ENCODE results near the gene TMEM106B. TPM values are rescaled to one million over a fixed set of nuclear protein-coding genes. Genes with fewer than 3 reads are reported as not detected.

The TMEM106B gene
- total RNA-seq, 1 experiment from 2014 or later = 64.4 TPM

DNA sequence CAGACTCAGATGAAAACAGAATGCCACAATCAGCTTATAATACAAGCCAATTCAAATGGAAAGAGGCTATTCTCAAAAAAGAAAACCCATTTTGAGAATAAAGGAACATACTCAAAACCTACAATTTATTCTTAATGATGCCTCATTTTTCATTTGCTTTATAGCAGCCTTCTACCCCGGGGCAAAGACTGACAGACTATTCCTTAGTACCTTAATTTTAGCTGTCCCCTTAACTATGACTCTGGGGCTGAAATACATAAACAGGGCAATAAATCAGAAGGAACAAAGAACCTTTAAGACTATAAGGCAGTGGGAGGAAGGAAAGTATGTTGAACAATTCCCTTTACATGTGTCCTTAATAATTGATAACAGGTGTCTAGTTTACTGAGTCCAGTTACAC lies 76.8 kb downstream of the TMEM106B start:
- TF ChIP-seq CTCF (conservative IDR thresholded peaks at IDR 0.05) (no peak), EZH2 (IDR thresholded peaks at IDR 0.05; ENCODE audit: low read depth) (no peak)

DNA sequence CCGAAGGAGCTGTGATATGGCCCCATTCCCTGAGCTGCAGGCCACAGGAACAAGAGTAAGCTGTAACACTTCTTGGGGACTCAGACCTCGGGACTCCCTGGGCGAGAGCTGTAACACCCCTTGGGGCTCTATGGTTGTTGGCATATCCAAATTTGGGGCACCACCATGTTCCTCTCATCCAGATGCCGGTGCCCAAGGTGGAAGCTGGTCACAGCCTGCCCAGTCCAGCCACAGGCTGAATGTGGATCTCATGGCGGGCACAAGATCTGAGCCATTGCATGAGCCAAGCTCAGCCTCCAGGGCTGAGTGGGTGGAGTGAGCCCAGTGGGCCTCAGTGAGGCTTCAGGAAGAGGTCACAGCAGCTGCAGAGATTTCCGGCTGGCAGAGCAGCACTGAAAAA lies 78.9 kb downstream of the TMEM106B start:
- no peak overlapping the region for H3K4me3 ChIP-seq
- no peak for TF ChIP-seq EZH2 (IDR thresholded peaks at IDR 0.05; ENCODE audit: low read depth)
- no peak for TF ChIP-seq CTCF (conservative IDR thresholded peaks at IDR 0.05)
- intact Hi-C loops (cut with micrococcal nuclease; ENCODE audit: unreplicated experiment) = no loop called here
- ChIA-PET CTCF (no interaction called here), POLR2A (ENCODE audit: unreplicated experiment) (no interaction called here)
- no peak for DNase-seq
- H3K27ac ChIP-seq = no peak overlapping the region
- H3K27me3 ChIP-seq (ENCODE audit: insufficient read depth, low read depth) = no peaks in the 10 kb centered on the region
- H3K9me2 ChIP-seq (ENCODE audit: insufficient read depth) = no peaks in the 10 kb centered on the region
- no peaks in the 10 kb centered on the region for H3K4me1 ChIP-seq (replicated peaks; ENCODE audit: insufficient read depth)
- H3K79me2 ChIP-seq (ENCODE audit: low read depth) = no peaks in the 10 kb centered on the region
- BruUV-seq (replicated peaks) = no TSS peak
- no peaks in the 10 kb centered on the region for H3K36me3 ChIP-seq (ENCODE audit: low read depth)
- H4K20me1 ChIP-seq (ENCODE audit: insufficient read depth) = no peaks in the 10 kb centered on the region
- H3K4me2 ChIP-seq = no peak overlapping the region
- no peaks in the 10 kb centered on the region for H3F3A ChIP-seq (ENCODE audit: insufficient read depth, low read depth)
- 0 out of 2 replicates have a peak, but pooled peaks cover 6% of the 10 kb centered on the region for H3K9me3 ChIP-seq (ENCODE audit: insufficient read depth, low read depth)
- no peak overlapping the region for H2AFZ ChIP-seq

More for the DNA sequence above, 76.8 kb downstream of the TMEM106B start:
- Histone ChIP-seq H3K27ac (no peak overlapping the region), H3K4me2 (no peak overlapping the region), H3K9me2 (ENCODE audit: insufficient read depth) (no peaks in the 10 kb centered on the region), H3K79me2 (ENCODE audit: low read depth) (no peaks in the 10 kb centered on the region), H3K27me3 (ENCODE audit: insufficient read depth, low read depth) (no peaks in the 10 kb centered on the region), H2AFZ (peak overlapping the region; percentile 24; the same call in 1 of the 2 replicates), H4K20me1 (ENCODE audit: insufficient read depth) (no peaks in the 10 kb centered on the region), H3F3A (ENCODE audit: insufficient read depth, low read depth) (no peaks in the 10 kb centered on the region), H3K4me1 (replicated peaks; ENCODE audit: insufficient read depth) (no peaks in the 10 kb centered on the region), H3K9me3 (ENCODE audit: insufficient read depth, low read depth) (0 out of 2 replicates have a peak, but pooled peaks cover 6% of the 10 kb centered on the region), H3K36me3 (ENCODE audit: low read depth) (no peaks in the 10 kb centered on the region), H3K4me3 (no peak overlapping the region)
- POLR2A ChIA-PET (ENCODE audit: unreplicated experiment) = interaction anchor here (0.6 kb wide), 1 partner anchor 321 kb away, joined by 5 read pairs; no protein-coding TSS in a partner anchor
- intact Hi-C loops (cut with micrococcal nuclease; ENCODE audit: unreplicated experiment) = no loop called here
- CTCF ChIA-PET = no interaction called here
- no TSS peak for BruUV-seq (replicated peaks)
- no peak for DNase-seq

DNA sequence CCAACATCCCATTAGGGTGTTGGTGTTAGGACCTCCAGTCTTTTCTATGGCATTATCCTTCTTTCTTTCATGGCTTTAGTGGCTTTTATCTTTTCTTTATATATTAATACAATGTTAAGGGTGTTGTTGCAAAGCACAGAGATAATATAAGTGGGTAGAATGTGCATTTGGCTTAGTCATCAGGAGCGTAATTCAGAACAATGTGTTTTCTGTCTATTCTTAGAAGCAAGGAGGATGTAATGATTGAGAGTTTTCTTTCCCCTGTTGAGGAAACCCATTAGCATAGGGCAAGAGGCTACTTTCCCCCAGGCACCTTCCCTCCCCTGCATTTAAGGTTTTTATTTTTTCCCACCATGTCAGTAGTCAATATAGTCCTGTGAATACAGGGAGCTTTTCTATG lies 79.7 kb downstream of the TMEM106B start:
- H3K4me1 ChIP-seq (replicated peaks; ENCODE audit: insufficient read depth) = no peaks in the 10 kb centered on the region

More for the DNA sequence above, 79.7 kb downstream of the TMEM106B start:
- H3K4me3 ChIP-seq = no peak overlapping the region
- H3K79me2 ChIP-seq (ENCODE audit: low read depth) = no peaks in the 10 kb centered on the region
- no peaks in the 10 kb centered on the region for H4K20me1 ChIP-seq (ENCODE audit: insufficient read depth)
- no peak for TF ChIP-seq CTCF (conservative IDR thresholded peaks at IDR 0.05)
- TF ChIP-seq EZH2 (IDR thresholded peaks at IDR 0.05; ENCODE audit: low read depth) = no peak
- H3F3A ChIP-seq (ENCODE audit: insufficient read depth, low read depth) = no peaks in the 10 kb centered on the region
- H2AFZ ChIP-seq = no peak overlapping the region
- no peaks in the 10 kb centered on the region for H3K9me2 ChIP-seq (ENCODE audit: insufficient read depth)
- no peak for DNase-seq
- no peaks in the 10 kb centered on the region for H3K27me3 ChIP-seq (ENCODE audit: insufficient read depth, low read depth)
- 0 out of 2 replicates have a peak, but pooled peaks cover 6% of the 10 kb centered on the region for H3K9me3 ChIP-seq (ENCODE audit: insufficient read depth, low read depth)
- H3K4me2 ChIP-seq = no peak overlapping the region
- BruUV-seq (replicated peaks) = no TSS peak
- intact Hi-C loops (cut with micrococcal nuclease; ENCODE audit: unreplicated experiment) = no loop called here
- H3K36me3 ChIP-seq (ENCODE audit: low read depth) = no peaks in the 10 kb centered on the region
- CTCF ChIA-PET = no interaction called here
- no peak overlapping the region for H3K27ac ChIP-seq
- POLR2A ChIA-PET (ENCODE audit: unreplicated experiment) = no interaction called here

Data from PC-9 (cell line).